HepG2 (cell line): ENCODE results near the gene IST1.

Source experiments
- FOSL1 ChIP-seq: sonication (generic); formaldehyde crosslinking; IDR thresholded peaks from 2 replicates; pipeline ENCODE4 v1.9.0; 2021; ENCODE audit warnings: missing genetic modification reagents, borderline replicate concordance
- GABPA ChIP-seq, 2 experiments: IDR thresholded peaks; 2 replicates each; pipeline ENCODE4 v1.6.1; 2011 to 2016; ENCODE audit warnings: low read depth in 2 of 2, low read length in 1 of 2, missing biosample characterization in 1 of 2, missing genetic modification characterization in 1 of 2
- POLR2AphosphoS5 ChIP-seq: IDR thresholded peaks from 2 replicates; pipeline ENCODE4 v1.6.1; 2012; ENCODE audit warnings: low read depth, low read length
- U2AF1 ChIP-seq: fragments of 200-400 bp; formaldehyde crosslinking; optimal IDR thresholded peaks from 2 replicates; pipeline ENCODE3; 2017; ENCODE audit warnings: mild to moderate bottlenecking, low read depth, low read length
- ZNF280B ChIP-seq: sonication (generic); formaldehyde crosslinking; IDR thresholded peaks from 2 replicates; pipeline ENCODE4 v1.5.0; 2020; ENCODE audit warnings: missing genetic modification reagents, mild to moderate bottlenecking, borderline replicate concordance
- ZNF549 ChIP-seq: sonication (generic); formaldehyde crosslinking; IDR thresholded peaks from 2 replicates; pipeline ENCODE4 v1.5.0; 2020; ENCODE audit warnings: missing genetic modification reagents

- TF ChIP-seq POLR2AphosphoS5 (no peak), ZNF549 (CRISPR knock-in tag) (no peak), FOSL1 (no peak), ZNF280B (no peak), GABPA (IDR thresholded peaks at IDR 0.05; ENCODE audit: low read depth, low read length) (no peak), GABPA (CRISPR knock-in tag; IDR thresholded peaks at IDR 0.05; ENCODE audit: low read depth) (no peak), U2AF1 (no peak)
Measured at GRCh38 chr16:71971571-71971970, 76.2 kb downstream of the IST1 start.
